Activated effector memory CD4-positive, alpha-beta T cell treated with Interleukin-2 at 50 U/mL for 16 hours (primary cell): ENCODE measurements around the gene DGKG.

Experiments
- DNase-seq: peaks from one replicate; pipeline ENCODE4 v3.0.0-alpha.2; 2020

Gene DGKG

GRCh38 chr3:186316666-186317260, 45.3 kb downstream of the DGKG start:
- no peak for DNase-seq

- no peak for DNase-seq
Measured at GRCh38 chr3:186315581-186316354, 46.3 kb downstream of the DGKG start.

GRCh38 chr3:186314896-186315295, 47.1 kb downstream of the DGKG start:
- DNase-seq = no peak

- DNase-seq = no peak
Measured at GRCh38 chr3:186311441-186311840, 50.6 kb downstream of the DGKG start.

- no peak for DNase-seq
Measured at GRCh38 chr3:186308549-186308948, 53.5 kb downstream of the DGKG start.

GRCh38 chr3:186307594-186308221, 54.3 kb downstream of the DGKG start:
- DNase-seq = no peak

GRCh38 chr3:186305286-186305685, 56.7 kb downstream of the DGKG start:
- no peak for DNase-seq

GRCh38 chr3:186303965-186304364, 58.1 kb downstream of the DGKG start:
- no peak for DNase-seq

GRCh38 chr3:186299327-186299726, 62.7 kb downstream of the DGKG start:
- DNase-seq = no peak

GRCh38 chr3:186298876-186299275, 63.2 kb downstream of the DGKG start:
- no peak for DNase-seq

GRCh38 chr3:186290796-186291195, 71.2 kb downstream of the DGKG start:
- no peak for DNase-seq

- DNase-seq = no peak
Measured at GRCh38 chr3:186287711-186288110, 74.3 kb downstream of the DGKG start.

GRCh38 chr3:186286114-186286513, 75.9 kb downstream of the DGKG start:
- no peak for DNase-seq

GRCh38 chr3:186284661-186285060, 77.4 kb downstream of the DGKG start:
- no peak for DNase-seq

GRCh38 chr3:186284349-186284652, 77.7 kb downstream of the DGKG start:
- no peak for DNase-seq

- DNase-seq = no peak
Measured at GRCh38 chr3:186283651-186284348, 78.2 kb downstream of the DGKG start.

GRCh38 chr3:186283096-186283495, 78.9 kb downstream of the DGKG start:
- DNase-seq = no peak

- DNase-seq = no peak
Measured at GRCh38 chr3:186281176-186281575, 80.9 kb downstream of the DGKG start.

- no peak for DNase-seq
Measured at GRCh38 chr3:186280737-186281136, 81.3 kb downstream of the DGKG start.

- DNase-seq = no peak
Measured at GRCh38 chr3:186277268-186277909, 84.6 kb downstream of the DGKG start.

- DNase-seq = no peak
Measured at GRCh38 chr3:186275436-186275835, 86.6 kb downstream of the DGKG start.

- DNase-seq = no peak
Measured at GRCh38 chr3:186273586-186273985, 88.4 kb downstream of the DGKG start.

- DNase-seq = no peak
Measured at GRCh38 chr3:186270701-186271100, 91.3 kb downstream of the DGKG start.
